BJ (cell line): Measurements from ENCODE around the gene NPIPB8. TPM values are rescaled to one million over a fixed set of nuclear protein-coding genes. Genes with fewer than 3 reads are reported as not detected.
"Not testable (repeated sequence)": the region's sequence is repeated elsewhere in the genome, so short reads cannot be mapped to it uniquely, and the experiment has no call there.

Experiments
- CTCF ChIA-PET: fragments of 350-600 bp; formaldehyde crosslinking; extraction: SDS; loops from one replicate; lab custom pipeline; 2021; ENCODE audit warnings: antibody characterized with exemption, inconsistent platforms; lab: Yijun Ruan, JAX
- POLR2A ChIA-PET: fragments of 300-600 bp; sonication (Branson Sonifier 250); formaldehyde crosslinking; extraction: SDS; loops from one replicate; lab custom pipeline; 2021; ENCODE audit warnings: antibody characterized with exemption; lab: Charles Lee
- DNase-seq: peaks from one replicate; pipeline ENCODE4 v3.0.0-alpha.2; 2011; ENCODE audit warnings: low read depth
- H3K27me3 ChIP-seq: 2 replicates; pipeline ENCODE4 v1.6.0; 2011; ENCODE audit warnings: low read length; ENCODE audit not compliant: control insufficient read depth, insufficient read depth
- H3K36me3 ChIP-seq: 2 replicates; pipeline ENCODE4 v1.5.1; 2011; ENCODE audit warnings: low read length; ENCODE audit not compliant: control insufficient read depth, insufficient read depth
- H3K4me3 ChIP-seq: 2 replicates; pipeline ENCODE4 v1.5.1; 2011; ENCODE audit warnings: low read depth, mild to moderate bottlenecking, control low read depth, low read length
- CTCF ChIP-seq: IDR thresholded peaks from 2 replicates; pipeline ENCODE4 v1.5.1; 2011; ENCODE audit warnings: low read depth, mild to moderate bottlenecking, control low read depth, inconsistent platforms, low read length, moderate library complexity; ENCODE audit not compliant: insufficient read depth
- polyA plus RNA-seq: library from polyadenylated mRNA; depleted of rRNA; stranded (reverse); fragments of >200 nt; gene quantifications from 2 replicates; pipeline ENCODE4 v1.2.3, GENCODE V29; 2011

NPIPB8 gene
- polyA plus RNA-seq, 1 experiment, result not detected

GRCh38 chr16:28592511-28592910, 45.4 kb upstream of the NPIPB8 start:
- no peak overlapping the region for H3K4me3 ChIP-seq
- POLR2A ChIA-PET, result interaction anchor here (0.5 kb wide), 1 partner anchor 1242 kb away, joined by 5 read pairs; no protein-coding TSS in a partner anchor
- DNase-seq, result no peak
- H3K27me3 ChIP-seq, result no peaks in the 10 kb centered on the region
- no peak for TF ChIP-seq CTCF
- peaks cover 7% of the 10 kb centered on the region for H3K36me3 ChIP-seq
- CTCF ChIA-PET, result interaction anchor here (1.5 kb wide), 1 partner anchor 11 kb away, joined by 6 read pairs; no protein-coding TSS in a partner anchor

- Histone ChIP-seq H3K36me3 (peaks cover 7% of the 10 kb centered on the region), H3K4me3 (no peak overlapping the region), H3K27me3 (peaks cover 2% of the 10 kb centered on the region)
- CTCF ChIA-PET, result interaction anchor here (1.5 kb wide), 1 partner anchor 10 kb away, joined by 6 read pairs; no protein-coding TSS in a partner anchor
- TF ChIP-seq CTCF, result no peak
- DNase-seq, result no peak
- POLR2A ChIA-PET, result interaction anchor here (0.5 kb wide), 1 partner anchor 1241 kb away, joined by 5 read pairs; no protein-coding TSS in a partner anchor
Observed at GRCh38 chr16:28592979-28593553, 44.8 kb upstream of the NPIPB8 start.

GRCh38 chr16:28595451-28595850, 42.4 kb upstream of the NPIPB8 start:
- H3K36me3 ChIP-seq, POLR2A ChIA-PET, H3K27me3 ChIP-seq, DNase-seq, CTCF ChIA-PET, H3K4me3 ChIP-seq: not testable (repeated sequence)

GRCh38 chr16:28596115-28596630, 41.7 kb upstream of the NPIPB8 start:
- no peak for DNase-seq

GRCh38 chr16:28596840-28597691, 40.8 kb upstream of the NPIPB8 start, which contains the start of gene SULT1A2:
SULT1A2 (minus strand) TSS chr16:28597050; CDS start chr16:28595930, 1,120 bp downstream.
- ChIA-PET POLR2A (no interaction called here), CTCF (interaction anchor here (1.0 kb wide), 1 partner anchor 24 kb away, joined by 4 read pairs; no protein-coding TSS in a partner anchor)
- TF ChIP-seq CTCF, result no peak

More at GRCh38 chr16:28596115-28596630, 41.7 kb upstream of the NPIPB8 start:
- ChIA-PET POLR2A (no interaction called here), CTCF (no interaction called here)
- H3K36me3 ChIP-seq, result no peaks in the 10 kb centered on the region; the same call in 1 of the 2 replicates
- H3K27me3 ChIP-seq, result peaks cover 3% of the 10 kb centered on the region
- TF ChIP-seq CTCF, result no peak
- no peak overlapping the region for H3K4me3 ChIP-seq

More at GRCh38 chr16:28596840-28597691, 40.8 kb upstream of the NPIPB8 start, which contains the start of gene SULT1A2:
- Histone ChIP-seq H3K27me3 (peaks cover 3% of the 10 kb centered on the region), H3K4me3 (no peak within 1 kb of the TSS), H3K36me3 (no peaks in the 10 kb centered on the region)
- DNase-seq, result no peak
